Astrocyte (in vitro differentiated cells and primary cell): ENCODE results near the gene YPEL1. TPM values are rescaled to one million over a fixed set of nuclear protein-coding genes. Genes with fewer than 3 reads are reported as not detected.

Experiments used
- DNase-seq: peaks from one replicate; pipeline ENCODE4 v3.0.0-alpha.2; 2010; ENCODE audit warnings: low read depth
- FAIRE-seq: peaks from 2 replicates; lab custom pipeline; 2011; peaks lifted over from hg19 to GRCh38; lab: Jason Lieb, UNC
- H2AFZ ChIP-seq: 2 replicates; pipeline ENCODE4 v1.6.0; 2012; ENCODE audit warnings: low read depth, low read length, inconsistent platforms
- H3K27ac ChIP-seq: 2 replicates; pipeline ENCODE4 v1.5.1; 2011; ENCODE audit warnings: low read depth, low read length, inconsistent platforms
- H3K27me3 ChIP-seq: 2 replicates; pipeline ENCODE4 v1.6.0; 2011; ENCODE audit warnings: low read length, inconsistent platforms; ENCODE audit not compliant: insufficient read depth
- H3K36me3 ChIP-seq: 2 replicates; pipeline ENCODE4 v1.5.1; 2011; ENCODE audit warnings: low read length, inconsistent platforms; ENCODE audit not compliant: insufficient read depth
- H3K4me1 ChIP-seq: 2 replicates; pipeline ENCODE4 v1.5.1; 2011; ENCODE audit warnings: low read length, inconsistent platforms; ENCODE audit not compliant: insufficient read depth
- H3K4me2 ChIP-seq: 2 replicates; pipeline ENCODE4 v1.6.0; 2012; ENCODE audit warnings: low read length, inconsistent platforms
- H3K4me3 ChIP-seq: 2 replicates; pipeline ENCODE4 v1.5.1; 2011; ENCODE audit warnings: low read depth, mild to moderate bottlenecking, low read length, inconsistent platforms; ENCODE audit not compliant: insufficient read depth
- H3K79me2 ChIP-seq: 2 replicates; pipeline ENCODE4 v1.6.0; 2012; ENCODE audit warnings: mild to moderate bottlenecking, low read length, inconsistent platforms; ENCODE audit not compliant: insufficient read depth
- H3K9ac ChIP-seq: 2 replicates; pipeline ENCODE4 v1.6.0; 2012; ENCODE audit warnings: mild to moderate bottlenecking, low read length, inconsistent platforms
- H3K9me3 ChIP-seq: 2 replicates; pipeline ENCODE4 v1.5.1; 2012; ENCODE audit warnings: low read depth, mild to moderate bottlenecking, low read length, inconsistent platforms; ENCODE audit not compliant: insufficient read depth
- H4K20me1 ChIP-seq: 2 replicates; pipeline ENCODE4 v1.6.0; 2012; ENCODE audit warnings: low read length, inconsistent platforms; ENCODE audit not compliant: insufficient read depth
- H3K27ac Mint-ChIP-seq: one replicate; pipeline ENCODE4 v1.8.0; 2021; ENCODE audit warnings: mild to moderate bottlenecking, mixed read lengths; ENCODE audit not compliant: unreplicated experiment
- H3K27me3 Mint-ChIP-seq: one replicate; pipeline ENCODE4 v1.8.0; 2021; ENCODE audit warnings: low read depth, mixed read lengths; ENCODE audit not compliant: unreplicated experiment
- H3K36me3 Mint-ChIP-seq: one replicate; pipeline ENCODE4 v1.8.0; 2021; ENCODE audit warnings: low read depth, mixed read lengths; ENCODE audit not compliant: unreplicated experiment
- H3K4me1 Mint-ChIP-seq: one replicate; pipeline ENCODE4 v1.8.0; 2021; ENCODE audit warnings: low read depth, mixed read lengths; ENCODE audit not compliant: unreplicated experiment
- H3K4me3 Mint-ChIP-seq: one replicate; pipeline ENCODE4 v1.8.0; 2021; ENCODE audit warnings: mild to moderate bottlenecking, moderate library complexity, mixed read lengths; ENCODE audit not compliant: unreplicated experiment
- H3K9me3 Mint-ChIP-seq: one replicate; pipeline ENCODE4 v1.8.0; 2021; ENCODE audit warnings: mild to moderate bottlenecking, mixed read lengths; ENCODE audit not compliant: unreplicated experiment
- CTCF ChIP-seq: IDR thresholded peaks from 2 replicates; pipeline ENCODE4 v1.5.1; 2011; ENCODE audit warnings: low read depth, mild to moderate bottlenecking, inconsistent platforms, low read length, moderate library complexity; ENCODE audit not compliant: insufficient read depth
- EZH2 ChIP-seq: IDR thresholded peaks from 2 replicates; pipeline ENCODE4 v1.6.1; 2012; ENCODE audit warnings: mild to moderate bottlenecking, low read length, inconsistent platforms; ENCODE audit not compliant: insufficient read depth
- total RNA-seq: library from RNA; stranded (reverse); gene quantifications from 2 replicates; pipeline ENCODE4 v1.2.1, GENCODE V29; 2021

YPEL1 gene
- total RNA-seq, 1 donor from 2014 or later: 0.86 TPM

- TF ChIP-seq EZH2 (no peak), CTCF (no peak)
- Mint-ChIP-seq H3K27me3 (no peaks in the 10 kb centered on the region), H3K4me3 (no peak overlapping the region), H3K27ac (no peak overlapping the region), H3K36me3 (peaks cover 30% of the 10 kb centered on the region), H3K9me3 (no peaks in the 10 kb centered on the region), H3K4me1 (no peaks in the 10 kb centered on the region)
- Histone ChIP-seq H3K4me3 (no peak overlapping the region), H3K9me3 (no peaks in the 10 kb centered on the region), H3K79me2 (peaks cover 3% of the 10 kb centered on the region), H3K36me3 (peaks cover 24% of the 10 kb centered on the region), H2AFZ (no peak overlapping the region), H3K4me1 (no peaks in the 10 kb centered on the region), H3K9ac (no peak overlapping the region), H4K20me1 (peaks cover 18% of the 10 kb centered on the region), H3K4me2 (no peak overlapping the region), H3K27me3 (no peaks in the 10 kb centered on the region), H3K27ac (no peak overlapping the region)
- DNase-seq: no peak
- no peak for FAIRE-seq
These were observed 60.9 kb downstream of the YPEL1 start for GRCh38 chr22:21674638-21675245.

- no peaks in the 10 kb centered on the region for H3K9me3 Mint-ChIP-seq
- no peaks in the 10 kb centered on the region for H3K4me1 Mint-ChIP-seq
- no peaks in the 10 kb centered on the region for H3K27me3 Mint-ChIP-seq
- no peak overlapping the region for H3K27ac Mint-ChIP-seq
- Histone ChIP-seq H3K4me2 (no peak overlapping the region), H3K36me3 (peaks cover 25% of the 10 kb centered on the region), H3K27ac (no peak overlapping the region), H3K9ac (no peak overlapping the region), H4K20me1 (peaks cover 24% of the 10 kb centered on the region), H3K9me3 (no peaks in the 10 kb centered on the region), H3K79me2 (peaks cover 9% of the 10 kb centered on the region), H2AFZ (no peak overlapping the region), H3K4me1 (no peaks in the 10 kb centered on the region), H3K4me3 (no peak overlapping the region), H3K27me3 (no peaks in the 10 kb centered on the region)
- no peak for FAIRE-seq
- peaks cover 30% of the 10 kb centered on the region for H3K36me3 Mint-ChIP-seq
- no peak overlapping the region for H3K4me3 Mint-ChIP-seq
- no peak for DNase-seq
- TF ChIP-seq CTCF (no peak), EZH2 (no peak)
These were observed 61.9 kb downstream of the YPEL1 start for GRCh38 chr22:21673534-21674321.
